ENCODE measurements around the gene GIT1. TPM values are rescaled to one million over a fixed set of nuclear protein-coding genes. Genes with fewer than 3 reads are reported as not detected.

The GIT1 gene
- total and polyA plus RNA-seq, 2 of the 13 experiments (the other 11 are each of a cell fraction or from before 2014, with no cell fraction given): 14.2 to 30.8 TPM

DNA sequence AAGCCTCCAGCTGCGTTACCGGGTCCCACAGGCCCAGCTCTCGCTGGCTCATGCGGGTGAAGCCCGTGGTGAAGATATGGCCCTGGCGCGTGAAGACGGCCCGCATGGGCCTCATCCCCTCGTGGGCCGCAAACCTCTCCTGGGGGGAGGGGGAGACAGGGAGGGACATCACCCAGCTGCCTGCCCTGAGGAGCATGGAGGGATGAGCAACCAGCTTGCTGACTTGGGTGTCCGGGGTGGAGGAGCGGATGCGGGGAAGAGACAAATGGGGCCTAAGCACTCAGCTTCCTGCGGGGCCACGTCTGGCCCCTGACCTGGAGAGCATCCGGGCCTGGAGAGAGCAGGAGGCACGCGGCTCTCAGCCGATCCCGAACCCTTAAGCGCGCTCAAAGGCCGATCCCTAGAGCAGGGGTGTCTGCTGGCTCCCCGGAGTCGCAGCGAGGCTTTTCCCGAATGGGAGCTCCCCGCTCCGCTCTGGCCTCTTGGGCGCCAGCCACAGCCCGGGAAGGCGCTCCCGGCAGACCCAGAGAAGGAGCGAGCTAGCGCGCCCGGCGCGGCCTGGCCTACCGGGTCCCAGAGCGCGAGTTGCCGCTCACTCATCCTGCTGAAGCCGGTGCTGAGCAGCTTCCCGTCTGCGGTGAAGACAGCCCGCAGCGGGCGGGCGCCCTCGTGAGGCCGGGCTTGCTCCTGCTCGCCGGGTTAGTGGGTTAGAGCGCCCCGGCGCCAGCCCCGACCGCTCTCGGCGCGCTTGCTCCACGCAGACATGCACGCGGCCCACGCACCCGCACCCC lies 28.2 kb upstream of the GIT1 start (continued):
- TF ChIP-seq, protein P1, sequence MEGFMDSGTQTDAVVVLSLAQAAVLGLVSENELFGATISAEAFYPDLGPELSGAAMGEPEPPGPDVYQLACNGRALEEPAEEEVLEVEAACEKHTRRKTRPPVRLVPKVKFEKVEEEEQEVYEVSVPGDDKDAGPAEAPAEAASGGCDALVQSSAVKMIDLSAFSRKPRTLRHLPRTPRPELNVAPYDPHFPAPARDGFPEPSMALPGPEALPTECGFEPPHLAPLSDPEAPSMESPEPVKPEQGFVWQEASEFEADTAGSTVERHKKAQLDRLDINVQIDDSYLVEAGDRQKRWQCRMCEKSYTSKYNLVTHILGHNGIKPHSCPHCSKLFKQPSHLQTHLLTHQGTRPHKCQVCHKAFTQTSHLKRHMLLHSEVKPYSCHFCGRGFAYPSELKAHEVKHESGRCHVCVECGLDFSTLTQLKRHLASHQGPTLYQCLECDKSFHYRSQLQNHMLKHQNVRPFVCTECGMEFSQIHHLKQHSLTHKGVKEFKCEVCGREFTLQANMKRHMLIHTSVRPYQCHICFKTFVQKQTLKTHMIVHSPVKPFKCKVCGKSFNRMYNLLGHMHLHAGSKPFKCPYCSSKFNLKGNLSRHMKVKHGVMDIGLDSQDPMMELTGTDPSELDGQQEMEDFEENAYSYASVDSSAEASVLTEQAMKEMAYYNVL (CRISPR knock-in tag; IDR thresholded peaks at IDR 0.05; ENCODE audit: borderline replicate concordance): no peak
- TF ChIP-seq, protein P2, sequence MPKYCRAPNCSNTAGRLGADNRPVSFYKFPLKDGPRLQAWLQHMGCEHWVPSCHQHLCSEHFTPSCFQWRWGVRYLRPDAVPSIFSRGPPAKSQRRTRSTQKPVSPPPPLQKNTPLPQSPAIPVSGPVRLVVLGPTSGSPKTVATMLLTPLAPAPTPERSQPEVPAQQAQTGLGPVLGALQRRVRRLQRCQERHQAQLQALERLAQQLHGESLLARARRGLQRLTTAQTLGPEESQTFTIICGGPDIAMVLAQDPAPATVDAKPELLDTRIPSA (CRISPR knock-in tag; IDR thresholded peaks at IDR 0.05; ENCODE audit: borderline replicate concordance): 0 out of 2 replicates have a peak, but pooled peaks have one; percentile 70
- no peak for TF ChIP-seq POLR2AphosphoS5 (IDR thresholded peaks at IDR 0.05; ENCODE audit: low read depth, low read length)
- TF ChIP-seq ATF7-NPFF (CRISPR knock-in tag; IDR thresholded peaks at IDR 0.05; ENCODE audit: low read depth): peak; percentile 50; the same call in 1 of the 2 replicates
- peak; percentile 82; the same call in 1 of the 2 replicates for TF ChIP-seq KDM1A (CRISPR knock-in tag; IDR thresholded peaks at IDR 0.05)
- TF ChIP-seq, protein P3, sequence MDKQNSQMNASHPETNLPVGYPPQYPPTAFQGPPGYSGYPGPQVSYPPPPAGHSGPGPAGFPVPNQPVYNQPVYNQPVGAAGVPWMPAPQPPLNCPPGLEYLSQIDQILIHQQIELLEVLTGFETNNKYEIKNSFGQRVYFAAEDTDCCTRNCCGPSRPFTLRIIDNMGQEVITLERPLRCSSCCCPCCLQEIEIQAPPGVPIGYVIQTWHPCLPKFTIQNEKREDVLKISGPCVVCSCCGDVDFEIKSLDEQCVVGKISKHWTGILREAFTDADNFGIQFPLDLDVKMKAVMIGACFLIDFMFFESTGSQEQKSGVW (CRISPR knock-in tag; IDR thresholded peaks at IDR 0.05; ENCODE audit: borderline replicate concordance): no peak
- peak; percentile 74; the same call in 1 of the 2 replicates for TF ChIP-seq GLI4 (CRISPR knock-in tag; IDR thresholded peaks at IDR 0.05; ENCODE audit: borderline replicate concordance)
- TF ChIP-seq ZNF775 (CRISPR knock-in tag; IDR thresholded peaks at IDR 0.05; ENCODE audit: borderline replicate concordance): no peak
- no peak for TF ChIP-seq NCOR1 (IDR thresholded peaks at IDR 0.05; ENCODE audit: borderline replicate concordance, low read length)
- TF ChIP-seq KLF15 (CRISPR knock-in tag; IDR thresholded peaks at IDR 0.05; ENCODE audit: borderline replicate concordance): peak; percentile 71; the same call in 1 of the 2 replicates
- TF ChIP-seq TOE1 (CRISPR knock-in tag; IDR thresholded peaks at IDR 0.05): no peak
- TF ChIP-seq ZNF468 (CRISPR knock-in tag; IDR thresholded peaks at IDR 0.05): no peak
- TF ChIP-seq ZNF672 (CRISPR knock-in tag; IDR thresholded peaks at IDR 0.05): no peak
- peak; percentile 22; the same call in 1 of the 2 replicates for TF ChIP-seq CHD2 (IDR thresholded peaks at IDR 0.05; ENCODE audit: low read depth, low read length)
- 0 out of 2 replicates have a peak, but pooled peaks have one; percentile 26 for TF ChIP-seq MED1 (CRISPR knock-in tag; IDR thresholded peaks at IDR 0.05)
- TF ChIP-seq NR2F6 (IDR thresholded peaks at IDR 0.05): no peak
- TF ChIP-seq NR2F6 (CRISPR knock-in tag; IDR thresholded peaks at IDR 0.05): peak; percentile 7; the same call in 1 of the 2 replicates
- TF ChIP-seq SETDB1 (CRISPR knock-in tag; IDR thresholded peaks at IDR 0.05; ENCODE audit: borderline replicate concordance): no peak
- TF ChIP-seq, protein P4, sequence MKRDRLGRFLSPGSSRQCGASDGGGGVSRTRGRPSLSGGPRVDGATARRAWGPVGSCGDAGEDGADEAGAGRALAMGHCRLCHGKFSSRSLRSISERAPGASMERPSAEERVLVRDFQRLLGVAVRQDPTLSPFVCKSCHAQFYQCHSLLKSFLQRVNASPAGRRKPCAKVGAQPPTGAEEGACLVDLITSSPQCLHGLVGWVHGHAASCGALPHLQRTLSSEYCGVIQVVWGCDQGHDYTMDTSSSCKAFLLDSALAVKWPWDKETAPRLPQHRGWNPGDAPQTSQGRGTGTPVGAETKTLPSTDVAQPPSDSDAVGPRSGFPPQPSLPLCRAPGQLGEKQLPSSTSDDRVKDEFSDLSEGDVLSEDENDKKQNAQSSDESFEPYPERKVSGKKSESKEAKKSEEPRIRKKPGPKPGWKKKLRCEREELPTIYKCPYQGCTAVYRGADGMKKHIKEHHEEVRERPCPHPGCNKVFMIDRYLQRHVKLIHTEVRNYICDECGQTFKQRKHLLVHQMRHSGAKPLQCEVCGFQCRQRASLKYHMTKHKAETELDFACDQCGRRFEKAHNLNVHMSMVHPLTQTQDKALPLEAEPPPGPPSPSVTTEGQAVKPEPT (CRISPR knock-in tag; IDR thresholded peaks at IDR 0.05; ENCODE audit: low read depth): no peak
- TF ChIP-seq ZNF768 (CRISPR knock-in tag; IDR thresholded peaks at IDR 0.05): no peak; the same call in 1 of the 2 replicates
- TF ChIP-seq NFKB2 (CRISPR knock-in tag; IDR thresholded peaks at IDR 0.05; ENCODE audit: borderline replicate concordance): no peak; the same call in 1 of the 2 replicates
- TF ChIP-seq MAFK (conservative IDR thresholded peaks at IDR 0.05 in 1 of 2, IDR thresholded peaks at IDR 0.05 in 1 of 2; ENCODE audit: low read length in 2 of 2): no peak
- TF ChIP-seq RBM39 (IDR thresholded peaks at IDR 0.05; ENCODE audit: low read depth, low read length, poor library complexity, severe bottlenecking): no peak
- TF ChIP-seq ZSCAN22 (CRISPR knock-in tag; IDR thresholded peaks at IDR 0.05): no peak
